Endometrial microvascular endothelial cells (primary cell): ENCODE measurements around the gene ARL15. TPM values are rescaled to one million over a fixed set of nuclear protein-coding genes. Genes with fewer than 3 reads are reported as not detected.

Experiments
- in situ Hi-C: cut with HindIII; loops from 2 replicates; pipeline ENCODE4 v1.10.0; 2017; ENCODE audit warnings: low sequenced_read_pairs, low pct_unique_long_range_greater_than_20kb; ENCODE audit errors: inconsistent ontology term
- total RNA-seq: library from RNA; depleted of rRNA; stranded (reverse); fragments of >200 nt; gene quantifications from one replicate; pipeline ENCODE4 v1.2.3, GENCODE V29; 2015; ENCODE audit errors: inconsistent ontology term

Gene ARL15
- total RNA-seq, 1 donor from 2014 or later: 9.0 TPM

DNA sequence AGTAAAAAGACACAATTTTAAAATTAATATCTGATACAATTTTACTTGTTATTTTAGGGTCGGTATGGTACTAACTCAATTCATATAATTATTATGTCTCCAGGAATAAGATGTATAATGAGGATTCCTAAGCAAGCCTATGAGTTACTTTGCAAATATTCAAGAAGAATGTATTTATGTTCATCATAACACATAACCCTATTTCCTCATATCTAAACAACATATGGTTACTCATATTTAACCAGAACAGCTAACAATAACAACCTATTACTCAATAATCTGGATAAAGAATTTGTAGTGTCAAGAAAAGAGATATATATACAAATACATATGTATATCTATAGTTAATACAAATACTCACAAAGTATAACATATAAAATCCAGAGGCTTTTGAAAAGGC lies 285.9 kb downstream of the ARL15 start:
- in situ Hi-C loops: no loop called here

DNA sequence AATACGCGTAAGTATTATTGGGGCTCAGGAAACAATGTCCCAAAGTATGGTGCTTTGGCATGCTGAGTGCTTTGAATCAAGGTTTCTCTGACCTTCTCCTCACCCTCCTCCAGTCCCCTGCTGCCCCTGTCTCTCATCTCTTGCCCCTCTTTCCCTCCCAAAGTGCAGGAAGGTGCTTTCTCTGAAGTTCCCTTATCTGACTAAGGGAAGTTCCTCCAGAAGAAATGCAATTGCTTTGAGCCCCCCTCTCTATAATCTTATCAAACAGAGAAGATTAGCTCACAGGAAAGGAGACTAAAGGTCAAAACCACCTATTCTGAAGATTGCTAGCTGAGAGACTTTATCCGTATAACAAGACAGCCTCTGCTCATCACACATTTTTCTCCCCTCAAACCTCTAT lies 288.1 kb downstream of the ARL15 start:
- in situ Hi-C loops: no loop called here

DNA sequence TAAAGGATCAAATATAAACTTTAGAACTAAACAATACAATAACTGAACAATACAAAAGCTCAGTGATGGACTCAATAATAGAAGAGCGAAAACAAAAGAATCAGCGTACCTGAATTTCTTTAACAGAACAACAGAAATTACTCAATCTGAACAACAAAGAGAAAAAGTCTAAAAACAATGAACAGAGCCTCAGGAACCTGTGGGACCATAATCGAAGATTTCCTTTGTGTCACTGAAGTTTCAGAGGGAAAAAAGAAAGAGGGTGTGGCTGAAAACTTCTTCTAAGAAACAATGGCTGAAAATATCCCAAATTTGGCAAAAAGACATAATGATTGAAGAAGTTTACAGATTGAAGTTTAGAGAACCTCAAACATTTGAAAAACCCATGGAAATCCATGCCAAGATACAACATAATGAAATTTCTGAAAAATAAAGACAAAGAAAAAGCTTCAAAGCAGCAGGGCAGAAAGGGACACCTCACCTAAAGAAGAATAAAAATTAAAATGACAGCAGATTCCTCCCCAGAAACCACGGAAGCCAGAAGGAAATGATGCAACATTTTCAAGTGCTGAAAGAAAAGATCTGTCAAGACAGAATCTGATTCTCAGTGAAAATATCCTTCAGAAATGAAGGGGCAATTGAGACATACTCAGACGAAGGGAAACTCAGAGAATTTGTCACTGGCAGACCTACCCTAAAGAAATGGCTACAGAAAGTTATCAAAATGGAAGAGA lies 288.8 kb downstream of the ARL15 start:
- in situ Hi-C loops: no loop called here

DNA sequence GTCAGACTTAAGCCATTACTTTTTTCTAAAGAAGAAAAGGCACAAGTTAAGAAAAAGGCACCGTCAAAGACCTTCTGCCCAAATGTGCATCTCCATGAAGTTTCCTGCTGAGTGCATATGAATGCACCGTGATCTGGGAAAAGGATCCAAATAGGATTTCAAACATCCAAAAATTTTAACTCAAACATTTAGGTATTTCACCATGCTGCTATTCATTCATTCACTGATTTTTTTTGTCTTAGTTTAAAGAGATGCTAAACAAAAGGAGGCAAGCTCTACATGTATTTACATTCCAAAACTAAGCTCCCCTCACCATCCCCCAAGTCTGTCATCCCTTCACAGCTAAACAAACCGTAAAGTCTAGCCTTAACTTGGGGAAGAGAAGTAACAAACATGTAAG lies 291.9 kb downstream of the ARL15 start:
- in situ Hi-C loops: no loop called here

DNA sequence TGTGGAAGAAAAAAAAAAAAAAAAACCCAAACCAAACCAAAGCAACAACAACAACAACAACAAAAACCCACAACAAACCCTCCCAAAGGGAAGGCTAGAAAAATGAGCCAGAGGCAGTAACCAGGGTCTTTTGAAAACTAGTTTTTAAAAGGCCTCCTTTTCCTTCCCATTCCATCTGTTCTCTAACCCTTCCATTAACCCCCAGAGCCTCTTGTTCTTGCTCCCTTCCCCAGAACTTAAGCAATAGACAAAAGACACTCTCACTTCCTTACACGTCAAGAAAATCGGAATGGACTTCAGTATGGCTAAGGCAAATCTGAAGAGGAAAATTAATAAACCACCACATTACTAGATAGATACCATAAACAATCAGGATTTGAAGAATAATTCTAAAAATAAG lies 292.8 kb downstream of the ARL15 start:
- in situ Hi-C loops: no loop called here

DNA sequence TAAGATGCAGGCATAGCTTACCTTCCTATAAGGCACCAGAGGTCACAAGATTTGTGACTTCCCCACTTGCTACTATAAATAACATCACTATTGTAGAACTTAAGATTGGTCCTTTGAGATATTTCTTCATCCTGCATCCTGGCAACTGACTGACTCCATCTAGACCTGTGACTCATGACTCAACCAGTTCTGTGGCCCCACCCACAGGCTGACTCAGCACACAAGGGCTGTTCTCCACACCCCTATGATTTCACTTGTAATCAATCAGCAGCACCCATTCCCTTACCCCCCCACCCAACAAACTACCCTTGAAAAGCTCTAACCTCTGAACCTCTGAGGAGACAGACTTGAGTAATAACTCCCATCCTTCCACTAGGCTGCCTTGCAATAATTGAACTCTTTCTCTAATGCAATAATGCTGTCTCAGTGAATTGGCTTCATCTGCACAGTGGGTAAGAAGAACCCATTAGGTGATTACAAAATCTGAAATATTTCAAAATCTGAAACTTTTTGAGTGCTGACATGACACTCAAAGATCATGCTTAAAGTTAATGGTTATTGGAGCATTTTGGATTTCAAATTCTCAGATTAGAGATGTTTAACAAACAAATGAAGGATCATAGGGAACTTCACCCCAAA lies 296.7 kb downstream of the ARL15 start:
- in situ Hi-C loops: no loop called here

DNA sequence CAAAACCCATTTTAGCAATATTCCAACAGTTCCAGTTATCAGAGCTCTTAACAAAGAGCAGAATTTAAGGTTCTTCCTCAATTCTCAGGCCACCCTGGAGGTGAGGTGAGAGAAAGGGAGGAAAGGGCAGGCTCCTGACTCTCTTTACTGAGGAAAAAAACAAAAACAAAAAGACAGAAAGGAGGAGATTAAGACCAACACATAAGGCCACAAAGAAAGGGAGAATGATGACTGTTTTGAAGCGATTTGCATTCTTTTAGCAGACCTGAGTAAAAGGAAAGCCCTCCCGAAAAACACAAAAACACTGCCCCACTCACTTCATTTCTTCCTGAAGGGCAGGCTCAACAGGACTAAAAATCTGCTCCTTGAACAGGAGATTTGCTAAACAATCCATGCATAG lies 300.5 kb downstream of the ARL15 start:
- in situ Hi-C loops: no loop called here

DNA sequence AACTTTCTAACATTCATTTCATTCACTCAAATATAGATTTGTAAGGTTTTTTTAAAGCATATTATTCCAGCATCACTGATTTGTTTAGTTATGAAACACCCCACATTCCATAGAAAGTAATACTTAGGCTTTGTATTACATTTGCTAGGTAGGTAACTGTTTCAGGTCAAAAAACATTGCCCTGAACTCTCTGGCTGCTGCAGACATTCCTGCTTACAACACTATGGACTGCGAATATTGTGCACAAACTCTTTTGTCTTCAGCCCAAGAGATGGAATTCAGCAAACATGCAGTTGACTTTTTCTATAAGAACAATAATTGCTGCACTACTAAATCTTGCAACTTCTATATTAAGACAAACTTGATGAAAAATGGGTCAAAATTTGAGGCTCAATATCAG lies 301.0 kb downstream of the ARL15 start:
- in situ Hi-C loops: no loop called here

DNA sequence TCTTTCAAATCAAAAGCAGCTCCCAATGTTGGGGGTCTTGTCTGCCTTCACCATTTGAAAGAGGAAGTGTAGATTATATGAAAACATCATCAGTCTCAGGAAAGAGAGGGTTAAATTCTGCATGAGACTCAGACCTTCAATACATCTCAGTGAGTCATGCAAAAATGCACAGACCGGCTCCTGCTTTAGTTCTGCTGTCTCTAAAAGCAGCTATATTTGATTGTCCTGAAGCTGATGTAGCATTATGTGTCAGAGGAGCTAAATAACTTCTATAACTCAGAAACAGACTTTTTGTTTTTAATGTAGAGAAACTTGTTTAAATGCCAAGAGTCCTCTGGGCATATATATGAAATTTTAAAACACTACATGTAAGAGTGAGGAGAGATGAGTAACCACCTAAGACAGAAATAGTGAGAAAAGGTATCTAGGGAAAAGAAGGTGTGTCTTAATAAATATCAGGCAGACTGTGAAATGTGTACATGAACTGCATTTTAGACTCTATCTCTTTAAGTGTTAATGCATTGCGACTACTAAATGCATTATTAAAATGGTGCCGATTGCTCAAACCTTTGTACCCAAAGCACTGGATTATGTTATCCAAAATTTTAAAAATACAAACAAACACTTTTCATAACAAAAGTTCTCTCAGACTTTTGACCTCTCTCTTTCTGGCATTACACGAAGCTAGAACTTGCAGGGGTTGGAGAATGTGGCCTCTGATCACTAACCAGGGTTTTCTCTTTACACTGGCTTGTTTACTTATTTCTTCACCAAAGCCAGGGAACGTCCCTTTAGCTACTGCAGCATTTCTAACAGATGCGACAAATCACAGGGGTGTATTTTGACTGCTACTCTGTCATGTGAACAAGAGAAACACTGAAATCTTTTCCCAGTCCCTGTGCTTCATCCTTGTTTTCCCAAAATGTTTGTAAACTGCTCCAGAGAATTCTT lies 302.3 kb downstream of the ARL15 start:
- in situ Hi-C loops: no loop called here

DNA sequence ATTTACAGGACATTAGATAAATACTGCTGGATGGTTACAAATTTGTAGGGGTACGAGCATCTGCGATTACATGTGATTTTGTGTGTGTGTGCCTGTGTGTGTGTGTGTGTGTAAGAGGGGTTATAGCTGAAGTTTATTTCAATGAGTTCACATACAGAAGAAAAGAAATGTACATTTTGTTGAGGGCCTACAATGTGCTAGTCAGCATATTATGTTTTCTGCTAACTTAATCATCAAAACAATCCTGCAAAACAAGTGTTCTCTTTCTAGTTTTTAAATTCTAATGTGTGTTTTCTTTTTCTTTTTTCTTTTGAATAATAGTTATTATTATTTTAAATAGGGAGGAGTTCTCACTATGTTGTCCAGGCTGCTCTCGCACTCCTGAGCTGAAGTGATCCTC lies 305.7 kb downstream of the ARL15 start:
- in situ Hi-C loops: no loop called here

DNA sequence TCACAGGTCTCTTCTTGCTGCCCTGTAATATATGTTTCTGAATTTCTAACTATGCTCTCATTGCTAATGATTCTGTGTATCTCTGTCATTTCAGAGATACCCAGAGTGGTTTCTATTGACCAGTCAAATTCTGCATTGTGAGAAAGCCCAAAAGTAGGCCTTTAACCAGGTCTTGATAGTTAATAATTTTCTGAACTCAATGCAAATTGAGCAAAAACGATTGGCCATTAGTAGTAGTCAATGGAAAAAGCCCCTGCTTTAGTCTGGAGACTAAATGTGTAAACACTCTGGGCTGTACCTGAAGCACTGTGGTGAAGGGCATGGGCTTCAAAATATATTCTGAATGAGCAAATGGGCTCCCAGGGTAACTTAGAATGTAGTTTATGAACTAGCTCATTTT lies 307.6 kb downstream of the ARL15 start:
- in situ Hi-C loops: no loop called here

DNA sequence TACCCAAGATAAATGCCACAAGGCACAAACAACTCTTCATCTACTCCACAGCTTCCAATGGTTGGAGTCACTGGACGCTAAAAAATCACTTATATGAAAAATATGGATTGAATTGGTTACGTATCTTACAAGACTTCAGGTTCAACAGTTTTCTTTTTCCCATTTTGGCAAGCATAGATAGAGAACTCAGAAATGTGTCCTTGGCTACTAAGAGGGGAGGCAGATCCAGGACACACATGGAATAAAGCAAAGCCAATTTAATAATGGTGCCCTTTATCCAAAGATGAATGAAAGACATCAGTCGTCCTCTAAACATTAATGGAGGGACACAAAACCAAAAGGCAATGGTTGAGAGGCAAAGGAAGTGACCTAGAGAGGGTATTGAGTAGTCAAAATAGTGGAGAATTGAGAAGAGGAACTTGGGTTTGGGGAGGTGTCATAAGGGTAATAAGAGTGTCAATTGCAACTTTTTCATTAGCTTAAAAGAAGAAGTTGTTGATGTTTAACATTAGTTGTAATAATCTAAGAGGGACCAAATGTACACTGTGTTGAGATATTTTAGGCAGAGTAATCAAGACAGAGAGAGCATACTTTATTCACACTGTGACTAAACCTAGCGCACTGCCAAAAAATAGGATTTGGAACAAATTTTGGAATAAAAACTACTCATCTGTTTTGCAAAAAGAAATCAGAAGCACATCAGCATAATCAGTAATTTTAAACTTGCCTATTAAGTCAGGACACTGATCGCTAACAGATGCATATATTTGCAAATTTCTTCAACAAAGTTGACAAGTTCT lies 308.2 kb downstream of the ARL15 start:
- in situ Hi-C loops: no loop called here

DNA sequence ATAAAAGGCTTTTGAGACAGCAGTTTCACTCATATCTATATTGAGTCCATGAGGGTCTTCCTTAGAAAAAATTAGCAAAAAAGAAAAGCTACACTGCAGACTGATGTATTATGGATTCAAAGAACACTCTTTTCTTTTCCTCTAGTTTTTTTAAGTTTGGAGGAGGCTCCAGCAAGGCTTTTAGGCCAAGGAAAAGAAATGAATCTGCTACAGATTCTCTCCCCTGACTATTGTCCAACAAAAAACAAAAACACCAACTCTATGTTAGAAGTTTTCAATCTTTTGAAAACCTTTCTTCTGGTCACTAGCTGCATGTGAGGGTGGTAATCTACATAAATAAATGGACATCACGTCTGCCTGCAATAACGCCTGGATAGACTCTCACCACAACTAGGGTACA lies 310.4 kb downstream of the ARL15 start:
- in situ Hi-C loops: no loop called here

DNA sequence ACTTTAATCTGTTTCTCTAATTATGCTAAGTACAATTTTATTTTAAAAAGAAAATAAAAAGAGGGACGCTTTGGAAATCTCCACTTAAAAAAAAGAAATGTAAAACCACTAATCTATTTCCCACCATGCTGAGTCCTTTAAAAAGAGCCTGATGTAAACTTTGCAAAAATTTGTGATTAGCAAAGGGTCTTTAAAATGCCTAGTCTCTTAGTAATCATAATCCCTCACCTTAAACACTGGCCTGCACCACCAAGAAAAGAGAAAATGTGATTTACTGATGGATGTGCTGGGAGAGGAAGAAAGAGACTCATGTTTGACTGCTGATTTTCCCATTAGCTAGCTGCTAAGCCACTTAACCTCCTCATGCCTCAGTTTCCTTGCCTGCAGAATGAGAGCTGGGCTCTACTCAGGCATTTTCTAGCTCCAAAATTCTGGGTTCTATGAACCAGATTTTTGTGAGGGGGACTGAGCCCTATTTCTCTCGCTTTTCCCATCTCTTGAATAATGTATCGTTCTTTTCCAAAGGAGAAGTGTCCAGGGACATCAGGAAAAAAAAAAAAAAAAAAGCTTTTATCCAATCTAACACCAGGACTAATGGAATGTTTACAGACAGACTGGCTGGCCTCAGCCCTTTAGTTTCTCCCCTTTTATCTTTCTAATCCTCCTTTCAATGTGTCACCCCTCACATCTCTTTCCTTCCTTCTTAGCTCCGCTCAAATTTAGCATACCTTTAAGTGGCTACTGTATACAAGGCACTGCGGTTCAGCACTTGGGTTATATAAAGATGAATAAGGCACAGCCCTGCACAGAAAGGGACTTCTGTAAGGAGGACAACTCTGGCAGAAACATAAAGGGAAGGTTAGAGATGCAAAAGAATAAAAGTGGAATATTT lies 312.4 kb downstream of the ARL15 start:
- in situ Hi-C loops: no loop called here

DNA sequence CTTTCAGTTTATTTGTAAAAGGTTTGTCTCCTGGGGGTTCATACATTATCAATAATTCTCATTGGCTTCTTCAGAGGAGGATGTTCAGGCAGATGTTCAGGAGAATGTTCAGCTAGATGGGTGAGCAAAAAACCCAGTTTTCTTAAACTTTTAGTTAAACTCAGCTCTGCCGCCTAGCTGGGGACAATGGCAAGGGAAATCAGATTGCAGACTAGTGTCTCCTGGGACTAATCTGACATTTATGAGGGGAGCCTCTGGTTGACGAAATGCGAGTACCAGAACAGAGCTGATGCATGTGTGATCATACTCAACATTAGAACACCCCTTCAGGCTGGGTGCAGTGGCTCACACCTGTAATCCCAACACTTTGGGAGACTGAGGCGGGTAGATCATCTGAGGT lies 314.4 kb downstream of the ARL15 start:
- in situ Hi-C loops: no loop called here

DNA sequence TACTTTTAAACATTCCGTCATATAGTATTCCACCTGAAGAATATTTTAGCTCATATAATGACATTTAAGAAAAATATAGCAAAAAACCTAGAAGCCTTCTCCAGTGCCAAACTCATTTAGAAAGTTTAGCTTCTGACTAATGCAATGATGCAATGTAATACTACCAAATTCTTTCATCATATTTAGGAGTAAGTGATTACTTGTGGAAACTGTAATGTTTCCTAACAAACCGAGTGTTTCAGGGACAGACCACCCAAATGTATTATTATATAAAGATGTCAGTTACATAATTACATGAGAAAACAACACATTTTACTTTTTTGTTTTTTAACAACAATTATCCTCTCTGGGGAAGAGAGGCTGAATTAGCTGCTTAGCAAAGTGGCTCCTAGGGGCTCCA lies 316.2 kb downstream of the ARL15 start:
- in situ Hi-C loops: no loop called here

DNA sequence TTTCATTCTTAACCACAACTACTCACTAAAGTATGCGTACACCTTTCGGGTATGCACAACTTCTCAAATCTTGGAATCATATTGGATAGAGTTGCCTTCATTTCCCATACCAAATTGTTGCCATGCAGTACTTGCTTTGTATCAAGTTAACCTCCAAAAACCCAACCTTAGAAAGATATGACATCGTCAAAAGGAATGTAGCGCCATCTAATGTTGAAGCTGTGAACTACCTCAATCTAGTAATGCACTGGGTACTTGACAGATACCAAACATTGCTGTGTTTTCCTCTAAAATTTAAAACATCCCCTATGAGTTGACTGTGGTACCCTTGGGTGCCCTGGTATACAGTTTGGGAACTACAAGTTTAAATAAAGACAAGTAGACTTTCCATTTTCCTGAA lies 318.4 kb downstream of the ARL15 start:
- in situ Hi-C loops: no loop called here

DNA sequence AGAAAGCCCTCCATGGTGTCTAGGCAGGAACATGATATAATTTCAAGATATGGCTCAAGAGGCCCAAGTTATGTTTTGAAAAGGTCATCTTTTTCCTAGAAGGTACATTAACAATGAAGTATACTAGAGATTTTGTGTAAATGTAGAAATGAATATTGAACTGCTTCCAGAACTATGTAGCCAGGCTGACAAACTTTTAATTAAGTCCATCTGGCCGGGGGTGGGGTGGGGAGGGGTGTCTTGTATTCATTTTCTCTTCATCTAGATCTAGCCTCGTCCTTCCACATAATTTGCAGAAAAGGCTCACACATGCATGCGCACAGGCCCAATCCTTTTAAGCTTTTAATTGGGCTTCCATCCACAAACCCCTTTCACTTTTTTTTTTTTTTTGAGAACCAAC lies 323.3 kb downstream of the ARL15 start:
- in situ Hi-C loops: no loop called here
